ENCODE data around the gene CHID1.

The CHID1 gene

DNA sequence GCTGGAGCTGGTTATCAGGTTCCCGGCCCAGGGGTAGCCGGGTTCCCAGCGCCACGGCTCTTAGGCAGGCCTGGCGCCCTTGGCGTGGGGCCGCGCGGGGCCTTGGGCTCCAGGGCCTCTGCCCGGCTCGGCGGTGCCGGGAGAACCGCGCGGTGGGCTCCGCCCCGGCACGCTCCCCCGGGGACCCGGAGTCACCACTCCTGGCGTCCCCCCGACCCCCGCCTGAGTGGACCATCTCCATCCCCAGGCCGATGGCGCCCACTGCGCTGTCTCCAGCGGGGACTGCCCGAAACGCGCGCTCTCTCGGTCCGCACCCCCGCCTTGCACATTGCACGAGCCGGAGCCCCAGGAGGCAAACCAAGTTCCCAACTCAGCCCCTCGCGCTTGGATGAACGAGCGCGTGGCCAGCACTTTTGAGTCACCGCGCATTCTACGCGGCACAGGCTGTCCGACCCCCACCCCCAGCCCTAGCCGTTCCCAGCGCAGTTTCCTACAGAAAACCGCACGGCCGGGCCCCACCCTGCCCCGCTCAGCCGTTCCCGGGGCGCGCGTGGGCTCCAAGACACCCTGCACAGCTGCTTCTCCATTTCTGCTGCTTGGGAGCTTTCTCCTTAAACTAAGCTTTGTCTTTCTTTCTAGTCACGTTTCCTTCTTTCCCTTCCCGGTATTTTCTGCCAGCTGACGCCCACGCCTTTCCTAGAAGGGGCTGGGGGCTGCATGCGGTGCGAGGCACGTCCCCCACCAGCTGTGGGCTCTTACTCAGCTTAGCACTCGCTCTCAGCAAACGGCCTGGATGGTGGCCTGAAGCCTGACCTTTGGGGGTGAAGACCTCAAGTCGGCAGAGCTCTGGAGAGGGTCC is 650 bp upstream of the CHID1 start:
- Histone ChIP-seq H3K36me3 (ENCODE audit: insufficient read depth, low read length) (peaks cover 7% of the 10 kb centered on the region), H3K27me3 (ENCODE audit: insufficient read depth, low read length) (no peaks in the 10 kb centered on the region), H3K4me1 (ENCODE audit: insufficient read depth, low read length) (peaks cover 17% of the 10 kb centered on the region), H2AFZ (ENCODE audit: low read depth, low read length) (peak overlapping the region; percentile 91), H3K4me3 (ENCODE audit: low read length) (peak overlapping the region; percentile 98), H3K9me3 (ENCODE audit: low read length) (no peaks in the 10 kb centered on the region)

- no peaks in the 10 kb centered on the region for H3K27me3 ChIP-seq (ENCODE audit: insufficient read depth, low read length)
- H3K36me3 ChIP-seq (ENCODE audit: insufficient read depth, low read length), result peaks cover 7% of the 10 kb centered on the region
- H3K4me1 ChIP-seq (ENCODE audit: insufficient read depth, low read length), result peaks cover 17% of the 10 kb centered on the region
- peak overlapping the region; percentile 91 for H2AFZ ChIP-seq (ENCODE audit: low read depth, low read length)
- H3K9me3 ChIP-seq (ENCODE audit: low read length), result no peaks in the 10 kb centered on the region
- H3K4me3 ChIP-seq (ENCODE audit: low read length), result peak overlapping the region; percentile 98
Observed at GRCh38 chr11:910044-910588, 494 bp downstream of the CHID1 start.

DNA sequence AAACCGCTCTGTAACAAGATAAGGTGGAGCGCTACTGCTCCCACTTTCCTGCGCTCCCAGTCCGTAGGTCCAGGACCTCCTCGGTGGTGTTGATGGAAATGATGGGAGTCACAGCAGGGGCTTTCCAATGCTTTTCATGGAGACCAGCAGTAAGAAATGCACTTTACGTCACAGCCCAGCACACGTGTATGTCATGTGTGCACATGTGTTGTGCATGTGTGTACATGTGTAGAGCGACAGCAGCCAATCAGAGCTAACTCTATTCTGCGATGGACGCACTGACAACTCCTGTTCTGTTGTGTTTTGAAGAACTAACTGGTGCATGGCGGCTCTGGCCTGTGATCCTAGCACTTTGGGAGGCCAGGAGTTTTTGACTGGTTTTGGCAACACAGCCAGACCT is 1.2 kb downstream of the CHID1 start:
- Histone ChIP-seq H3K4me3 (ENCODE audit: low read length) (peak overlapping the region; percentile 98), H3K9me3 (ENCODE audit: low read length) (no peaks in the 10 kb centered on the region), H3K4me1 (ENCODE audit: insufficient read depth, low read length) (peaks cover 17% of the 10 kb centered on the region), H3K36me3 (ENCODE audit: insufficient read depth, low read length) (peaks cover 14% of the 10 kb centered on the region), H3K27me3 (ENCODE audit: insufficient read depth, low read length) (no peaks in the 10 kb centered on the region), H2AFZ (ENCODE audit: low read depth, low read length) (no peak overlapping the region)

DNA sequence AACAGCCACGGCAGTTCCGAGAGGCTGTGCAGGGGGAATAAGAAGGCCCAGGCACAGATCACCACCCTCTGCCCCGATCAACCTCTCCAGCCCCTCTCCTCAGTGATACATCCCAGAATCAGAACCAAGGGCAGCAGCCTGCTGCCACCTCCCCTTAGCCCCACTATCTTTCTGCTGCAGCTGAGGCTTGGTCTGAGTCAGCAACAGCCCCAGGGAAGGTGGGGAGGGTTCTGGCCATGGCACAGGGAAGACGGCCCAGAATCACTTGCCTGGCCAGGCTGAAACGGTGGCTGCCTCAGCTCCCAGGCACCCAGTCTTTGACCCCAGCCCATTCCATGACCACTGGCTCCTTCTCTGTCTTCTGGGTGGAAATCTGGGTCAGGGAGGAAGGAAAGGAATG is 2.3 kb downstream of the CHID1 start:
- H3K4me1 ChIP-seq (ENCODE audit: insufficient read depth, low read length), result peaks cover 17% of the 10 kb centered on the region
- no peak overlapping the region for H3K4me3 ChIP-seq (ENCODE audit: low read length)
- H3K27me3 ChIP-seq (ENCODE audit: insufficient read depth, low read length), result no peaks in the 10 kb centered on the region

DNA sequence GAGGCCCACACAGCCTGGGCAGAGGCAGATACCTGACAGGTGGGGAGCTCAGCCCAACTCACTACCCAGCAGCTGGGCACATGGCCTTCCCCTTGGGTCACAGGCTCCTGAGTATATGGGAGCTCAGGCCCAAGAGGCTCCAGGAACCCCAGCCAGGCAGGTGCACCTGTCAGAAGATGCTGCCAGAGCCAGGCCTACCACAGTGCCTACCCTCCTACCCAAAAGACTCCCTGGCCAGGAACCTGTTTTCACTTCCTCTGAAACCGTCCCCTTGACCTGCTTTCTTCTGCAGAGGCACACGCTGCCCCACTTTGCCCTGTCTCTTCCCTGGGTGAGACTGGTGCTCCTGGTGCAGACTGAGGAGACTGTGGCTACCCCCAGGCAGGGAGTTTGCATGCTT is 2.9 kb downstream of the CHID1 start:
- Histone ChIP-seq H3K36me3 (ENCODE audit: insufficient read depth, low read length) (peaks cover 27% of the 10 kb centered on the region), H3K4me1 (ENCODE audit: insufficient read depth, low read length) (peaks cover 17% of the 10 kb centered on the region), H3K4me3 (ENCODE audit: low read length) (no peak overlapping the region), H3K9me3 (ENCODE audit: low read length) (no peaks in the 10 kb centered on the region), H3K27me3 (ENCODE audit: insufficient read depth, low read length) (no peaks in the 10 kb centered on the region), H2AFZ (ENCODE audit: low read depth, low read length) (no peak overlapping the region)

More for the DNA sequence above, 2.3 kb downstream of the CHID1 start:
- peaks cover 21% of the 10 kb centered on the region for H3K36me3 ChIP-seq (ENCODE audit: insufficient read depth, low read length)
- H2AFZ ChIP-seq (ENCODE audit: low read depth, low read length), result no peak overlapping the region
- no peaks in the 10 kb centered on the region for H3K9me3 ChIP-seq (ENCODE audit: low read length)

DNA sequence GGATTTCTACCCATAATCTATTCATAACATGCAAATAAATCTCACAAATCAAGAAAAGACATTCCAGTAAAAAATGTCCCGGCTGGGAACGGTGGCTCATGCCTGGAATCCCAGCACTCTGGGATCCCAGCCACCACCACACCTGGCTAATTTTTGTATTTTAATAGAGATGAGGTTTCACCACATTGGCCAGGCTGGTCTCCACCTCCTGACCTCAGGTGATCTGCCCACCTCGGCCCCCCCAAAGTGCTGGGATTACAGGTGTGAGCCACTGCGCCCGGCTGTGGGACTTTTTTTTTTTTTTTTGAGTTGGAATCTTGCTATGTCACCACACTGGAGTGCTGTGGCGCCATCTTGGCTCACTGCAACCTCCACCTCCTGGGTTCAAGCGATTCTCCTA is 4.7 kb downstream of the CHID1 start:
- H3K27me3 ChIP-seq (ENCODE audit: insufficient read depth, low read length), result no peaks in the 10 kb centered on the region
- H3K9me3 ChIP-seq (ENCODE audit: low read length), result no peaks in the 10 kb centered on the region
- peaks cover 10% of the 10 kb centered on the region for H3K4me1 ChIP-seq (ENCODE audit: insufficient read depth, low read length)
- peaks cover 45% of the 10 kb centered on the region for H3K36me3 ChIP-seq (ENCODE audit: insufficient read depth, low read length)
- no peak overlapping the region for H3K4me3 ChIP-seq (ENCODE audit: low read length)
- H2AFZ ChIP-seq (ENCODE audit: low read depth, low read length), result no peak overlapping the region

- no peak overlapping the region for H2AFZ ChIP-seq (ENCODE audit: low read depth, low read length)
- H3K27me3 ChIP-seq (ENCODE audit: insufficient read depth, low read length), result no peaks in the 10 kb centered on the region
- H3K4me1 ChIP-seq (ENCODE audit: insufficient read depth, low read length), result peaks cover 4% of the 10 kb centered on the region
- no peak overlapping the region for H3K4me3 ChIP-seq (ENCODE audit: low read length)
- no peaks in the 10 kb centered on the region for H3K9me3 ChIP-seq (ENCODE audit: low read length)
- peaks cover 59% of the 10 kb centered on the region for H3K36me3 ChIP-seq (ENCODE audit: insufficient read depth, low read length)
Observed at GRCh38 chr11:904380-904779, 6.2 kb downstream of the CHID1 start.

GRCh38 chr11:901452-902061 is 9.1 kb downstream of the CHID1 start:
- H2AFZ ChIP-seq (ENCODE audit: low read depth, low read length), result no peak overlapping the region
- peaks cover 65% of the 10 kb centered on the region for H3K36me3 ChIP-seq (ENCODE audit: insufficient read depth, low read length)
- H3K27me3 ChIP-seq (ENCODE audit: insufficient read depth, low read length), result no peaks in the 10 kb centered on the region
- H3K4me3 ChIP-seq (ENCODE audit: low read length), result no peak overlapping the region
- no peaks in the 10 kb centered on the region for H3K9me3 ChIP-seq (ENCODE audit: low read length)
- no peaks in the 10 kb centered on the region for H3K4me1 ChIP-seq (ENCODE audit: insufficient read depth, low read length)

GRCh38 chr11:900545-900944 is 10.1 kb downstream of the CHID1 start:
- Histone ChIP-seq H3K27me3 (ENCODE audit: insufficient read depth, low read length) (no peaks in the 10 kb centered on the region), H3K4me3 (ENCODE audit: low read length) (no peak overlapping the region), H2AFZ (ENCODE audit: low read depth, low read length) (no peak overlapping the region), H3K4me1 (ENCODE audit: insufficient read depth, low read length) (no peaks in the 10 kb centered on the region), H3K36me3 (ENCODE audit: insufficient read depth, low read length) (peaks cover 65% of the 10 kb centered on the region), H3K9me3 (ENCODE audit: low read length) (no peaks in the 10 kb centered on the region)

GRCh38 chr11:899724-900123 is 10.9 kb downstream of the CHID1 start:
- Histone ChIP-seq H3K36me3 (ENCODE audit: insufficient read depth, low read length) (peaks cover 61% of the 10 kb centered on the region), H3K27me3 (ENCODE audit: insufficient read depth, low read length) (no peaks in the 10 kb centered on the region), H3K4me1 (ENCODE audit: insufficient read depth, low read length) (no peaks in the 10 kb centered on the region), H3K9me3 (ENCODE audit: low read length) (no peaks in the 10 kb centered on the region), H3K4me3 (ENCODE audit: low read length) (no peak overlapping the region), H2AFZ (ENCODE audit: low read depth, low read length) (no peak overlapping the region)

- no peak overlapping the region for H2AFZ ChIP-seq (ENCODE audit: low read depth, low read length)
- H3K4me1 ChIP-seq (ENCODE audit: insufficient read depth, low read length), result no peaks in the 10 kb centered on the region
- H3K4me3 ChIP-seq (ENCODE audit: low read length), result no peak overlapping the region
- no peaks in the 10 kb centered on the region for H3K27me3 ChIP-seq (ENCODE audit: insufficient read depth, low read length)
- H3K9me3 ChIP-seq (ENCODE audit: low read length), result no peaks in the 10 kb centered on the region
- H3K36me3 ChIP-seq (ENCODE audit: insufficient read depth, low read length), result peaks cover 51% of the 10 kb centered on the region
Observed at GRCh38 chr11:898540-899190, 11.9 kb downstream of the CHID1 start.

- Histone ChIP-seq H3K4me3 (ENCODE audit: low read length) (no peak overlapping the region), H3K9me3 (ENCODE audit: low read length) (no peaks in the 10 kb centered on the region), H3K4me1 (ENCODE audit: insufficient read depth, low read length) (no peaks in the 10 kb centered on the region), H2AFZ (ENCODE audit: low read depth, low read length) (no peak overlapping the region), H3K36me3 (ENCODE audit: insufficient read depth, low read length) (peaks cover 49% of the 10 kb centered on the region), H3K27me3 (ENCODE audit: insufficient read depth, low read length) (no peaks in the 10 kb centered on the region)
Observed at GRCh38 chr11:898143-898511, 12.5 kb downstream of the CHID1 start.
